ENCODE data around the gene ZNF280A.
"Not testable (repeated sequence)": the region's sequence is repeated elsewhere in the genome, so short reads cannot be mapped to it uniquely, and the experiment has no call there.

The ZNF280A gene

DNA sequence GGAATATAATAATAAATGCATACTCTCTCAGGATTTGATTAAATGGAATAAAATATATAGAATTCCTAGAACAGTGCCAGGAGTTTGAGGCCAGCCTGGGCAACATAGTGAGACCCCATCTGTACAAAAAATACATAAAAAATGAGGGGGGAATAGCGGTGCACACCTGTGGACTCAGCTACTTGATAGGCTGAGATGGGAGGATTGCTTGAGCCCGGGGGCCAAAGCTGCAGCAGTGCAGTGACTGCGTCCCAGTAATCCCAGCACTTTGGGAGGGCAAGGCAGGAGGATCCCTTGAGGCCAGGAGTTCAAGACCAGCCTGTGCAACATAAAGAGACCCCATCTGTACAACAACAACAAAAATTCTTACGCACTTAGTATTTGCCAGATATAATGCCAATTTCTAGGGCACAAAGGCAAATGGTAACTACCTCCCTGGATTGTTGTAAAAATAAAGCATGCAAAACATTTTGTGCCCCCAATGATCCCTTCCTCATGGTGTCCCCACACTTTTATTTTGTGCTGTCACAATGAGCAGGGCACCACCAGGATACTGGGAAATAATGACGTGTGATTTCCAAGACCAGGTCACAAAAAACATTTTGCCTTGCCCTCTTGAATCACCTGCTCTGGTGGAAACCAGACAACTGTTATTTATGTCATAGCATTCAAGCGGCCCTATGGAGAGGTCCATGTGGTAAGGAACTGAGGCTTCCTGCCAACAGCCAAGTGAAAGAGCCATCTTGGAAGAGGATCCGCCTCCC, 18.3 kb upstream of the ZNF280A start:
- no peak for DNase-seq

- no peak for DNase-seq
Measured at GRCh38 chr22:22536916-22537315, 16.8 kb upstream of the ZNF280A start.

- no peak for DNase-seq
Measured at GRCh38 chr22:22536515-22536914, 16.4 kb upstream of the ZNF280A start.

GRCh38 chr22:22535662-22536061, 15.6 kb upstream of the ZNF280A start:
- no peak for DNase-seq

- DNase-seq = no peak
Measured at GRCh38 chr22:22534604-22535415, 14.7 kb upstream of the ZNF280A start.

DNA sequence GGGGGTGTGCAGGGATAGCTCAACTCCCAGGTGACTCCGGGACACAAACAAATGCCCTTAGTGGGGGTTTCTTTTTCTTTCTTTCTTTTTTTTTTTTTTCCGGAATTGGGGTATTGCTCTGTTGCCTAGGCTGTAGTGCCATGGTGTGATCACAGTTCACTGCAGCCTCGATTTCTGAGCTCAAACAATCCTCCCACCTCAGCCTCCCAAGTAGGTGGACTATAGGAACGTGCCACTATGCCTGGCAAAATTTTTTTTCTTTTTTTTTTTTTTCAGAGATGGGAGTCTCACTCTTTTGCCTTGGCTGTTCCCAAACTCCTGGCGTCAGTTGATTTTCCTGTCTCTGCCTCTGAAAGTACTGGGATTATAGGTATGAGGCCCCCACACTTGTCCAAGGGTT, 13.8 kb upstream of the ZNF280A start:
- DNase-seq = no peak

DNA sequence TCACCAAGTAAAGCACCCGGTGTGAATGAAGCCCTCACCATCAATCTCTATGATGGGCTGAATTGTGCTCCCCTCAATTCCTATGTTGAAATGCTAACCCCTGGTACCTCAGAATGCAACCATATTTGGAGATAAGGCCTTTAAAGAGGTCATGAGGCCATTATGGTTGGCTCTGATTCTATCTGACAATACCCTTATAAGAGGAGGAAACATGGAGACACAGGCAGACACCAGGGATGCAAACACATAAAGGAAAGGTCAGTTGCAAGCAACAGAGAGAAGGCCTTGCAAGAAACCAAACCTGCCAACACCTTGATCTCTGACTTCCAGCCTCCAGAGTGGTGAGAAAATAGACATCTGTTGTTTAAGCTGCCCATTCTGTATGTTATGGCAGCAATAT, 13.3 kb upstream of the ZNF280A start:
- no peak for DNase-seq

DNA sequence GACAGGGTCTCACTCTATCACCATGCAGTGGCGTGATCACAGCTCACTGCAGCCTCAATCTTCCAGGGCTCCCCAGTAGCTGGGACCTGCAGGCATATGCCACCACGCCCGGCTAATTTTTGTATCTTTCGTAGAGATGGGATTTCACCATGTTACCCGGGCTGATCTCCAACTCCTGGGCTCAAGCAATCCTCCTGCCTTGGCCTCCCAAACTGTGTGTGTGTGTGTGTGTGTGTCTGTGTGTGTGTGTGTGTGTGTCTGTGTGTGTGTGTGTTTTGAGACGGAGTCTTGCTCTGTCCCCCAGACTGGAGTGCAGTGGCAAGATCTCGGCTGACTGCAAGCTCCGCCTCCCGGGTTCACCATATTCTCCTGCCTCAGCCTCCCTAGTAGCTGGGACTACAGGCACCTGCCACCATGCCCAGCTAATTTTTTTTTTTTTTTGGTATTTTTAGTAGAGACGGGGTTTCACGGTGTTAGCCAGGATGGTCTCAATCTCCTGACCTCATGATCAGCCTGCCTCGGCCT, 12.5 kb upstream of the ZNF280A start:
- DNase-seq = not testable (repeated sequence)

DNA sequence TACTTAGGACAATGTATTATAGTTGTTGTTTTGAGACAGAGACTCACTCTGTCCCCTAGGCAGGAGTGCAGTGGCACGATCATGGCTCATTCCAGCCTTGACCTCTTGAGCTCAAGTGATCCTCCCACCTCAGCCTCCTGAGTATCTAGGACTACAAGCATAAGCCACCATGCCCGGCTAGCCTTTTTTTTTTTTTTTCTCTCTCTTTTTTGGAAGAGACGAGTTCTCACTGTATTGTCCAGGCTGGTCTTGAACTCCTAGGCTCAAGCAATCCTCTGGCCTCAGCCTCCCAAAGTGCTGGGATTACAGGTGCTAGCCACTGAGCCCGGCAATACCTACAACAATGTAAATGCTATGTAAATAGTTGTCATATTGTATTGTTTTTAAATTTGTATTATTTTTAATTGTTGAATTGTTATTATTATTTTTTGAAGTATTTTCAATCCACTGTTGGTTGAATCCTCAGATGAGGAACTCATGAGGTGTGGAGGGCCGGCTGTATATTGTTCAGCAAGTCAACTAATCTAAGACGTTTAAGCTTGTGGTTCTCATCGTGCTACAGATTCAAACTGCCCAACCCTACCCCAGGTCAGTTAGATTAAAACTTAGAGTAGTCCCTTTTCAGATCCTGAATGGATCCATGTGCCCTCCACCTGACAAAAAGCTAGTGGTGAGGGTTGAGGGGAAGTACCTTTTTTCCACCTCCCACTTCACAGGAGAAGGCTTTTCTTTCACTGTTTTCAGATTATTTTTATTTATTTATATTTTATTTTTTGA, 11.9 kb upstream of the ZNF280A start:
- DNase-seq = no peak

GRCh38 chr22:22528780-22529179, 8.7 kb upstream of the ZNF280A start:
- no peak for DNase-seq

DNA sequence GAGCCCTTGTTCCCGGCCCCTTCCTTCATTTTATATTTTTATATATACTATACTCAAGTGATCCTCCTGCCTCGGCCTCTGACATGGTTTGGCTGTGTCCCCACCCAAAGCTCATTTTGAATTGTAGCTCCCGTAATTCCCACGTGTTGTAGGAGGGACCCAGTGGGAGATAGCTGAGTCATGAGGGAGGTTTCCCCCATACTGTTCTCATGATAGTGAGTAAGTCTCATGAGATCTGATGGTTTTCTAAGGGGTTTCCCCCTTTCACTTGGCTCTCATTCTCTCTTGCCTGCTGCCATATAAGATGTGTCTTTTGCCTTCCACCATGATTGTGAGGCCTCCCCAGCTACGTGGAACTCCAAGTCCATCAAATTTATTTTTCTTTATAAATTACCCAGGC, 7.2 kb upstream of the ZNF280A start:
- no peak for DNase-seq

GRCh38 chr22:22526125-22526912, 6.2 kb upstream of the ZNF280A start:
- no peak for DNase-seq

GRCh38 chr22:22523494-22523893, 3.4 kb upstream of the ZNF280A start:
- no peak for DNase-seq

- DNase-seq = no peak
Measured at GRCh38 chr22:22521631-22522030, 1.6 kb upstream of the ZNF280A start.

DNA sequence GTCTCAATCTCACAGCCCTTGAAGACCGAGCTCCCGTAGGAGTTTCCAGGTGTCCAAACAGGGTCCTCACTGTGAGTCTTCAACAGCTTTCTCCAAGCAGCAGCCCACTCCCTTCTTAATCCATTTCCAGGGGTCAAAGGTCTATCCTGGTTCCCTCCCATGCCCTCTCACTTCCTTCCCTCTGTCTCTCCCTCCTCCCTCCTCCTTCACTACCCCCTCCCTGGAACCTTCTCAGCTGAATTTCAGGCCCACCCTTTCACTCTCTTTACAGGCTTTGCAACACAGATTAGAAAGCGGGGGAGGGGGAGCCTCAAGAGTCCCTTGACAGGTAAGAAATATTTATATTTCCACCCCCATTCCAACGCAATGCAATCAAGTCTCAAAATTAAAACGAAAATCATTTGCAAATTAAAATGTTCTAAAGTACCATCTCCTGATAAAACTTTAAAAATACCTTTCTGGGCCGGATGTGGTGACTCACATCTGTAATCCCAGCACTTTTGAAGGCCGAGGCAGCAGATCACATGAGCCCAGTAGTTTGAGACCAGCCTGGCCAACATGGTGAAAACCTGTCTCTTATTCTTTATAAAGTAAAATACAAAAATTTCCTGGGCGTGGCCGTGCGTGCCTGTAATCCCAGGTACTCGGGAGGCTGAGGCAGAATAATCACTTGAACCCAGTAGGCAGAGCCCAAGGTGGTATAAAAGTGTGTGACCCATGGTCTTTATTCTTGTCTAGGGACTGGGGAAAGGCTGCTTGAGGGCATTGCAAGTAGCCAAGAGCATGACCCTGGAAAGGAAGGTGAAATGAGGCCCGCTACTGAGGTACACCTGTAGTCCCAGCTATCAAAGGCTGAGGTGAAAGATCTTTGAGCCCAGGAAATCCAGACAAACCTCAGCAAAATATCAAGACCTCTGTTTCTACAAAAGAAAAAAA, 865 bp upstream of the ZNF280A start:
- no peak for DNase-seq

- no peak for DNase-seq
Measured at GRCh38 chr22:22519591-22519990, 479 bp downstream of the ZNF280A start.

GRCh38 chr22:22516992-22517391, 3.1 kb downstream of the ZNF280A start:
- no peak for DNase-seq

- DNase-seq = no peak
Measured at GRCh38 chr22:22515890-22516289, 4.2 kb downstream of the ZNF280A start.

GRCh38 chr22:22514431-22514830, 5.6 kb downstream of the ZNF280A start:
- DNase-seq = not testable (repeated sequence)

- no peak for DNase-seq
Measured at GRCh38 chr22:22513619-22514018, 6.5 kb downstream of the ZNF280A start.

GRCh38 chr22:22512951-22513350, 7.1 kb downstream of the ZNF280A start:
- DNase-seq = no peak

Measured in CD4-positive, alpha-beta T cell treated with Interleukin-4 for 1 hour (primary cell).